Duodenal mucosa (tissue), 2 donors: ENCODE data around the gene UBE2QL1.
"Not testable (repeated sequence)": the region's sequence is repeated elsewhere in the genome, so short reads cannot be mapped to it uniquely, and the experiment has no call there.

ENCODE experiments used
- H3K27ac ChIP-seq: one replicate; pipeline ENCODE4 v1.7.0; 2013; ENCODE audit warnings: low read depth, low read length
- H3K27me3 ChIP-seq, 2 donors: one replicate each; pipeline ENCODE4 v1.7.0; 2013; ENCODE audit warnings: low read length in 2 of 2, control low read depth in 1 of 2; ENCODE audit not compliant: insufficient read depth in 2 of 2, control insufficient read depth in 1 of 2
- H3K36me3 ChIP-seq, 2 donors: one replicate each; pipeline ENCODE4 v1.7.0; 2013; ENCODE audit warnings: low read length in 2 of 2, control low read depth in 1 of 2; ENCODE audit not compliant: insufficient read depth in 2 of 2, control insufficient read depth in 1 of 2
- H3K4me1 ChIP-seq, 2 donors: one replicate each; pipeline ENCODE4 v1.7.0; 2013; ENCODE audit warnings: low read length in 2 of 2, control low read depth in 1 of 2; ENCODE audit not compliant: insufficient read depth in 2 of 2, control insufficient read depth in 1 of 2
- H3K4me3 ChIP-seq, 2 donors: one replicate each; pipeline ENCODE4 v1.7.0; 2013; ENCODE audit warnings: low read length in 2 of 2, low read depth in 1 of 2
- H3K9ac ChIP-seq, 2 donors: one replicate each; pipeline ENCODE4 v1.7.0; 2013; ENCODE audit warnings: low read length in 2 of 2, low read depth in 1 of 2
- H3K9me3 ChIP-seq, 2 donors: one replicate each; pipeline ENCODE4 v1.7.0; 2013; ENCODE audit warnings: low read length in 2 of 2, control low read depth in 1 of 2; ENCODE audit not compliant: control insufficient read depth in 1 of 2

UBE2QL1 gene

DNA sequence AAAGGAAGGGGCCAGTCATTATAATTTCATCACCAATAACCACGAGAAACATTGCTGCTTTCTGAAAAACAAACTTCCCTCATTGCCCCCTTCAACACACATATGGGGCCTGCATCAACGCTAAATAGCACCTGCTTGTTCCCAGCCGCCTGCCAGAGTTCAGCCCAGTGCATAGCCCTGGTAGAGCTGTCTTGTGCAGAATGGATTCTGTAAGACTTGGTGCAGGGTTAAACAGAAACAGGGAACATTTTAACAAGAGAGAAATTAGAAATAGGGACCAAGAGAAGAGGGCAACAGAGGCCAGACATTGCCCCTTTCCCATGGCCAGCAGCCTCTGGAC, 56.7 kb downstream of the UBE2QL1 start:
- Histone ChIP-seq H3K4me1 (no peaks in the 10 kb centered on the region), H3K9me3 (no peaks in the 10 kb centered on the region), H3K36me3 (no peaks in the 10 kb centered on the region), H3K9ac (no peak overlapping the region), H3K27ac (no peak overlapping the region), H3K4me3 (no peak overlapping the region), H3K27me3 (no peaks in the 10 kb centered on the region)

DNA sequence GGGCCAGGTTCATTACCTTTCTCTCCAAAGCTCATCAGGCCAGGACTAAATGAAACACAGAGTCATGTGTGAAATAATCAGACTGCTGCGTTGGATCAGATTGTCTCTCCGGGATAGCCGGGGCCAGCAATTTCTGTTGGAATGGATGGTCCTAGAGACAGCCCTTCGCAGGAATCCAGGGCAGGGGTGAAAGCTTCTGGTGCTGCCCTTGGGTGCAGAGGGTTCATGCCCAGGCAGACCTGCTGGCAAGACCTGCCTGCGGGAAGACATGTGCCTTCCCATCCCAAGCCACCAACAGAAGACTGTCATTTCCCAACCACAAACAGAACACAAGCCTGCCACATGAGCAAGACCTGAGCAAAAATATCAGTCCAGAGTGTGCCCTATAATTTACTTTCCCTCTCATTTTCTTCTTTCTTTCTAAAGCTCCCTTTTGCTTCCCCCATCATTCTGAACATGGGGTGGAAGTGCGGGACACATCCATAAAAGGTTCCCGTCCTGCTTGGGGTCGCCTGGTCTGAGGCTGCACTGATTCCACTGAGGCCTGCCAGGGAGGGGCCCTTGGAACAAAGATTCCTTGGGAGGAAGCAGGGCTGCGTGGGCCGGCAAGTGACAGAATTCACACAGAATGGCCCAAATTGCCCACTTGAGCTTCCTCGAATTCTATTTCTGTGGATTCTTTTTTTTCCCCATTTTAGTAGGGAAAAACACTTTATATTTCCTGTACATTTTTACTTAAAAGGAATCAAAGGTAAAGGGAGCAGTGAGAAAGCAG, 57.3 kb downstream of the UBE2QL1 start:
- no peaks in the 10 kb centered on the region for H3K27me3 ChIP-seq
- H3K9me3 ChIP-seq, result no peaks in the 10 kb centered on the region
- no peak overlapping the region for H3K4me3 ChIP-seq
- no peak overlapping the region for H3K27ac ChIP-seq
- H3K9ac ChIP-seq, result no peak overlapping the region
- H3K4me1 ChIP-seq, result no peaks in the 10 kb centered on the region
- no peaks in the 10 kb centered on the region for H3K36me3 ChIP-seq

DNA sequence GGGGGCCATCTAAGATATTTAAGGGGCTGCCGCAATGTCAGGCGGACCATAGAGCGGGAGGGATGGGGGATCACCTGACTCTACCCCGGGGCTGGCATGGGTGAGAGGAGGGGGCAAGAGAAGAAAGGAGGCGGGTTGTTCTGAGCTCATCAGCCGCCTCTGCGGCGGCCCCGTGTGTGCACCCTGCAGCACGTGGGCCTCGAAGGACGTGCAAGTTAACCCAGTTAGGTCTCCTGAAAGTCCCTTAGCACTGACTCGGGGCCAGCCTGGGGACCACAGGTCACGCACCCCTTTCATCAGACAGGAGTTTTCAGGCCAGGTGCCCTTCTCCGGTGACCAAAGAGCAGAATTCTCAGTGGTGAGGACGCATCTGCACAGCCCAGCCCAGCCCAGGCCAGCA, 58.0 kb downstream of the UBE2QL1 start:
- Histone ChIP-seq H3K9me3 (no peaks in the 10 kb centered on the region), H3K27ac (no peak overlapping the region), H3K4me1 (no peaks in the 10 kb centered on the region), H3K36me3 (no peaks in the 10 kb centered on the region), H3K9ac (no peak overlapping the region), H3K27me3 (no peaks in the 10 kb centered on the region), H3K4me3 (no peak overlapping the region)

DNA sequence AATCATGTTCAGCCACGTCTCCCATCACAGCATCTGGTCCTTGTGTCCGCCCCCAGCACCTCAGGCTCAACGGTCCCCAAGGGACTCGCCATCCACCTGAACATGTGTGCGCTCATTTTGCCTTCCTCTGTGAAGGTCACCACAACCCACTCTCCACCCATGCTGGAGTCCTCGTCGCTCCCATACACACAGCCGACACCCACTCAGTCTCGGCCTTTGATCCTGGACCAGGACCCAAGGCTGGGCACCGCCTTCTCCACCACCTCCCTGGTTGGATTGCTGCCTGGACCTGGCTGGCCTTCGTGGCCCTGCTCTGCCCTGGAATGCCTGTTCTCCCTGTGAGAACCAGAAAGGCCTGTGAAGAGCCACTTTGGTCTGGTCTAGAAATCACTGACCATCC, 60.3 kb downstream of the UBE2QL1 start:
- Histone ChIP-seq H3K36me3 (no peaks in the 10 kb centered on the region), H3K9ac (no peak overlapping the region), H3K4me3 (no peak overlapping the region), H3K9me3 (no peaks in the 10 kb centered on the region), H3K27ac (no peak overlapping the region), H3K4me1 (no peaks in the 10 kb centered on the region), H3K27me3 (peaks cover 0 to 2% of the 10 kb centered on the region in 2 donors)

DNA sequence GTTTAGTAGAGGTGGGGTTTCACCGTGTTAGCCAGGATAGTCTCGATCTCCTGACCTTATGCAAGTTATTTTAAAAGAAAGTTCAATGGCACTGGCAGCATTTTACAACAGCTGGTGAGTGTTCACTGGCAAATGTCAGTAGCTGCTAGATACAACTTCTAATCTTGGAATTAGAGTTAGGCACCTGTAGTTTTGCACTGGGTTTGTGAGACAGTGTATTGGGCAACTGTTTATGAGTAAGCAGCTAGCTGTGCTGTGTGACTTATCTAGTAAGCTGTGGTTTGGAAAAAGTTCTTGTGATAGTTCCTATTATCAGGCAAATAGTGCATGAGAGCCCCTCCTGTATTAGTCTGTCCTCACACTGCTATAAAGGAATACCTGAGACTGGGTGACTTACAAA, 61.5 kb downstream of the UBE2QL1 start:
- H3K27me3 ChIP-seq, result peaks cover 0 to 2% of the 10 kb centered on the region in 2 donors
- no peaks in the 10 kb centered on the region for H3K9me3 ChIP-seq
- no peak overlapping the region for H3K27ac ChIP-seq
- H3K36me3 ChIP-seq, result no peaks in the 10 kb centered on the region
- H3K4me3 ChIP-seq, result no peak overlapping the region
- H3K4me1 ChIP-seq, result no peaks in the 10 kb centered on the region
- no peak overlapping the region for H3K9ac ChIP-seq

DNA sequence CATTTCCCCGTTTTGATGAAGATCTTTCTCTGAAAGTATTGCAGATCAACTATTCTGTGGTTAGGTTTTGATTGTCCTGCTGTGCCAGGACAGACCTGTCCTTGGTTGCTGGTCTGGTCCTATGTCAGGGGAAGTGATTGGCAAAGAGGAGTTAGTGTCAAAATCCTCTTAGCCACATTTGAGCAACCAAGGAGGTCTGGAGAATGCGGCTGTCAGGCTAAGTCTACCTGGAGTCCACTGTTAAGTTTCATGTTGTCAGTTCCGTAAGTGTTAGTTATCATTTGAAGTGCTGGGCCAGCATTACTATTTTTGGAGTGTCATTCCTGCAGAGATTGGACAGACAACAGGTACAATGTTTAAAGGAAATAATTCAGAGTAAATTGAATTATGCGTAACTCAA, 62.3 kb downstream of the UBE2QL1 start:
- Histone ChIP-seq H3K9ac (no peak overlapping the region), H3K9me3 (no peaks in the 10 kb centered on the region), H3K36me3 (no peaks in the 10 kb centered on the region), H3K4me1 (no peaks in the 10 kb centered on the region), H3K27ac (no peak overlapping the region), H3K4me3 (no peak overlapping the region), H3K27me3 (peaks cover 0 to 2% of the 10 kb centered on the region in 2 donors)

DNA sequence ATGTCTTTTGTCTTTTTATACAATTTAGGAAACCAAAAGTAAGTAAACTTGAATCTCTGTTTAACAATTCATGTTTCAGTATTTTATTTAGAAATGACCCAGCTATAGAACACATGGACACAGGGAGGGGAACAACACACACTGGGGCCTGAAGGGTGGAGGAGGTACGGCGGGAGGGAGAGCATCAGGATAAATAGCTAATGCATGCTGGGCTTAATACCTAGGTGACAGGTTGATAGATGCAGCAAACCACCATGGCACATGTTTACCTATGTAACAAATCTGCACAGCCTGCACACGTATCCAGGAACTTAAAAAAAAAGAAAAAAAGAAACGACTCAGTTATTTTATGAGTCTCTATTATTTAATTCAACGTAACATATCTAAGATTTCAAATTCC, 67.2 kb downstream of the UBE2QL1 start:
- not testable (repeated sequence) for H3K27me3 ChIP-seq, H3K4me3 ChIP-seq, H3K9ac ChIP-seq, H3K9me3 ChIP-seq, H3K36me3 ChIP-seq, H3K27ac ChIP-seq, H3K4me1 ChIP-seq

DNA sequence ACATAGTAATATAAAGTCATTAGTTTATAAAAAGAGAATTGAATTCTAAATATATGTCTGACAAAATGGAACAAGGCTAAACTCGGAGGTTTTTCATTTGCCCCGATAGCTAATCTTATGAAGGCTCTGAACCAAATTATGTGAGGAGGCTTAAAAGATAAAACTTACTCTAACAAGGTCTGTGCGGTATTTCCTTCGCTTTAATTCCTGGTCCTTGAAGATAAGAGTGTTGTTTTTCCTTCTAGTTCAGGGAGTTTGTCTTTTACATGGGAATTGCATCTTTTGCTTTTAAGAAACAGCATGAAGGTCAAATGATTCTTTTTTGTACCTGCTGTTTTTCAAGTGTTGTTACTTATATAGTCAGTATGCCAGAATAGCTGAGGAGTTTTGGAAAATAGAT, 68.2 kb downstream of the UBE2QL1 start:
- Histone ChIP-seq H3K9me3 (no peaks in the 10 kb centered on the region), H3K27me3 (peaks cover 0 to 2% of the 10 kb centered on the region in 2 donors), H3K36me3 (no peaks in the 10 kb centered on the region), H3K4me3 (no peak overlapping the region), H3K9ac (no peak overlapping the region), H3K4me1 (no peaks in the 10 kb centered on the region), H3K27ac (no peak overlapping the region)

DNA sequence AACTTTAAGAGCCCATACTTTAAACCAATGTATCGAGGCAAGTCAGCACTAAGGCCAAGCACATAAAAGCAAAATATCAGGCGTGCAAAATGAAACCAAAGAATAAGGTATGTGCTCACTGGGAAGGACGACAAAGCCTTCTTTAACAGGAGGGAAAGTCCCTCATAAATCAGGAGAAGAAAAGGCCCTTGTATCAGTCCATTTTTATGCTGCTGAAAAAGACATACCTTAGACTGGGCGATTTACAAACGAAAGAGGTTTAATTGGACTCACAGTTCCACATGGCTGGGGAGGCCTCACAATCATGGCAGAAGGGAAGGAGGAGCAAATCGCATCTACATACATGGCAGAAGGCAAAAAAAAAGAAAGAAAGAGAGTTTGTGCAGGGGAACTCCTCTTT, 68.9 kb downstream of the UBE2QL1 start:
- Histone ChIP-seq H3K4me3 (no peak overlapping the region), H3K9me3 (no peaks in the 10 kb centered on the region), H3K9ac (no peak overlapping the region), H3K27me3 (no peaks in the 10 kb centered on the region), H3K27ac (no peak overlapping the region), H3K4me1 (no peaks in the 10 kb centered on the region), H3K36me3 (no peaks in the 10 kb centered on the region)

DNA sequence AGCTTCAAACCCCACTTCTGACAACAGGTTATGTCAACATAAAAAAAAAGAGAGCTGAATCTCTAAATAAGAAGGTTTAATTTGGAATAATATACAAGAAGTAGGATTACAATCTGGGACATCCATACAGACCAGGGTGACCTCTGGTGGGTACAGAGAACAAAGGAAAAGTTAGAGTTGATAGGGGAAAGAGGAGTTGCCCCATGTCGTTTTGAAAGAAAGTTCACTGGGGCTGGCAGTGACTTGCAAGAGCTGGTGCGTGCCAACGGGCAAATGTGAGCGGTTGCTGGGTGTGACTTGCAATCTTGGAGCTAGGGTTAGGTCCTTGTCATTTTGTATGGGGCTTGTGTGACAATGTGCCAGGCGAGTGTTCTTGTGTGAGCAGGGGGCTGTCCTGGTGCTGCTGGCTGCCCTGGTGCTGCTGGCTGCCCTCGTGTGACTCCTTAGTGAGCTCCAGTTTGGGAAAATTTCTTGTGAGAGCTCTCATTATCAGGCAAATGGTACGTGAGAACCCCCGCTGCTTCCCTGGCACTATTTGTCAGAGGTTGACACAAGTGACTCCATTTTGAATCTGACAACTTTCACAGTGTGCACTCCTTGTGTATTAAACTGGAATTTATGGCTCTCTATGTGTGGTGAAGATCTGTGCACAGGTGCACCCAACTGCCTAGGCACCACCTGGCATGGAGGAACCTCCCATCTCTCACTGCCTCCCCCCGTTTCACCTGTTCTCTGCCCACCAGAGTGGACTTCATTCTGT, 69.8 kb downstream of the UBE2QL1 start:
- no peaks in the 10 kb centered on the region for H3K4me1 ChIP-seq
- H3K4me3 ChIP-seq, result no peak overlapping the region
- H3K27ac ChIP-seq, result no peak overlapping the region
- H3K9me3 ChIP-seq, result no peaks in the 10 kb centered on the region
- peaks cover 0 to 2% of the 10 kb centered on the region in 2 donors for H3K27me3 ChIP-seq
- H3K9ac ChIP-seq, result no peak overlapping the region
- H3K36me3 ChIP-seq, result no peaks in the 10 kb centered on the region
